HG03342 (cell line): Measurements from ENCODE around the gene KNSTRN.
A peak's percentile ranks its signal among the peaks of the same experiment; 100 is the strongest.

Experiments
- ATAC-seq: cut with Tn5 transposase; IDR thresholded peaks from one replicate; pipeline ENCODE4 v1.9.1; 2021; ENCODE audit warnings: mild to moderate bottlenecking, moderate library complexity; ENCODE audit not compliant: unreplicated experiment

KNSTRN gene

GRCh38 chr15:40425681-40426080 is 43.2 kb downstream of the KNSTRN start:
- ATAC-seq: no peak

GRCh38 chr15:40427188-40427587 is 44.7 kb downstream of the KNSTRN start:
- no peak for ATAC-seq

- ATAC-seq: no peak
Measured at GRCh38 chr15:40428185-40428584, 45.7 kb downstream of the KNSTRN start.

- no peak for ATAC-seq
Measured at GRCh38 chr15:40429068-40429710, 46.7 kb downstream of the KNSTRN start.

- no peak for ATAC-seq
Measured at GRCh38 chr15:40430271-40430805, 47.8 kb downstream of the KNSTRN start.

GRCh38 chr15:40435023-40435709 is 52.6 kb downstream of the KNSTRN start:
- no peak for ATAC-seq

- no peak for ATAC-seq
Measured at GRCh38 chr15:40435710-40436089, 53.2 kb downstream of the KNSTRN start.

- no peak for ATAC-seq
Measured at GRCh38 chr15:40436116-40436891, 53.8 kb downstream of the KNSTRN start.

- ATAC-seq: no peak
Measured at GRCh38 chr15:40436892-40437751, 54.6 kb downstream of the KNSTRN start.

GRCh38 chr15:40437752-40438687 is 55.5 kb downstream of the KNSTRN start:
- no peak for ATAC-seq

GRCh38 chr15:40438712-40439111 is 56.2 kb downstream of the KNSTRN start:
- no peak for ATAC-seq

GRCh38 chr15:40439461-40439959 is 57.0 kb downstream of the KNSTRN start:
- no peak for ATAC-seq

- no peak for ATAC-seq
Measured at GRCh38 chr15:40439960-40440742, 57.6 kb downstream of the KNSTRN start.

- peak; percentile 87 for ATAC-seq
Measured at GRCh38 chr15:40440743-40441564, 58.4 kb downstream of the KNSTRN start, which contains the start of gene BAHD1. BAHD1 (plus strand) TSS chr15:40440953; CDS start chr15:40458465, 17,512 bp downstream.

- peak; percentile 7 for ATAC-seq
Measured at GRCh38 chr15:40441565-40442531, 59.3 kb downstream of the KNSTRN start.

- ATAC-seq: no peak
Measured at GRCh38 chr15:40443255-40443654, 60.7 kb downstream of the KNSTRN start.
